GM15510 (cell line): ENCODE data around the gene RBM39.

Experiments
- POLR2A ChIP-seq: IDR thresholded peaks from 3 replicates; pipeline ENCODE4 v1.6.1; 2011; ENCODE audit warnings: borderline replicate concordance; ENCODE audit not compliant: insufficient read length; ENCODE audit errors: extremely low read depth

Gene RBM39

DNA sequence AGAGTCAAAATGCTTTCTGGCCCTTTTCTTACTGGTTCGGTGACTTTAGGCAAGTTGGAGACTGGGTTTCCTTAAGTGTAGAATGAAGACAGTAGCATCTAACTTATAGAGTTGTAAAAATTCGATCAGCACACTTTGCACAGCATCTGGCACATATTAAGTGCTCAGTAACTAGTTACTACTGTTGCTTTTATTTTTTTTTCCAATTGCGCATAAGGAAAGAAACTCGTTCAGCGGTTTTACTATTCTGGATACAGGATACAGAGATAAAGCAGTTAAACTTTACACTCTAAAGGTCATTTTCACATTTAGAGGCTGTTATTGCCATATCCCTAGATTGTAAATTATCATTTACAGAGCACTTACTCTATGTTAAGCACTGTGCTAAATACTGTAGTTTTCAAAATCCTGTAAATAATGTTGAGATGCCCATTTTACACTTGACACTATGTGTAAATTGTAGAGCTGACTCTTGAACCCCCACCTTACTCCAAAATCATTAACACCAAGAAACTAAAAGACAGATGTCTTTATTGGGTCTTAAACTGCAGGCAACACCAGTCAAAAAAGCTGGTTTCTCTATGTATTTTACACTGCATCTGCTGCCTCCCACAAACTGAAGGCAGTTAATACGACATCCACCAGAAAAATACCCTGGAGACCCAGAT is 42.0 kb downstream of the RBM39 start:
- no peak for TF ChIP-seq POLR2A

DNA sequence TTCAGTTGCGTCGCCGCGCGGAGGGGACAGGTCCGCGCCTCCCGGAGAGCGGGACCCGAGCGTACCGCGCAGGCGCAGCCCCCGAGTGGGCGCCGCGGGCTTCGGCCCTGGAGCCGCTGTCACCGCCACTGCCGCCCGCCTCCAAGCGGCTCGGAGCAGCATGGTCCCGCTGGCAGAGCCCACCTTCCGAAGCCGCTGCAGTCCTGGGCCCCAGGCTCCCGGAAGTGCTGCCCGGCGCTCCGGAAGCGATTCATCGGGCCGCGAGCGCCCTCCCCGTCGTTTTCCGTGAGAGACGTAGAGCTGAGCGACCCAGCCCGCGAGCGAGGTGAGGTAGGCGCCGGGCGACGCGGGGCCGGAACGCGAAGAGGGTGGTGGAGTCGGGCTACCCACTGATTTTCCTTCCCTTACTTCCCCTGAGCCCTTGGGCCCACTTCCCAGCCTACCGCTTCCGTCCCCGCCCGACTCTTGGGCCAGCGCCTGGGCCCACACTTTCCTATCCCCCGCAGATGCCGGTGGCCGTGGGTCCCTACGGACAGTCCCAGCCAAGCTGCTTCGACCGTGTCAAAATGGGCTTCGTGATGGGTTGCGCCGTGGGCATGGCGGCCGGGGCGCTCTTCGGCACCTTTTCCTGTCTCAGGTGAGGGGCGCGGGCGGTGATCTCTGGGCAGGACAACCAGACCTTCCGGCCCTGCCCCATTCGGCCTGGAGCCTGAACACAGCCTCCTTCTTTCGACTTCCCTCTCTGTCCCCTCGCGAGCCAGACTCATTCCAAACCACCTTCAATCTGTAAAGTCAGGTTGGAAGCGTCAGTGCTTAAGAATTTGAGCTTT is 42.7 kb downstream of the RBM39 start, which contains the start of the genes NFS1 and ROMO1:
NFS1 (minus strand) TSS at position 226 of the 830 bp plus-strand sequence; CDS start at position 162, 64 bp downstream.
ROMO1 (plus strand) TSS at position 279 of the 830 bp plus-strand sequence; CDS start at position 507, 228 bp downstream.
- peak; percentile 79 for TF ChIP-seq POLR2A

DNA sequence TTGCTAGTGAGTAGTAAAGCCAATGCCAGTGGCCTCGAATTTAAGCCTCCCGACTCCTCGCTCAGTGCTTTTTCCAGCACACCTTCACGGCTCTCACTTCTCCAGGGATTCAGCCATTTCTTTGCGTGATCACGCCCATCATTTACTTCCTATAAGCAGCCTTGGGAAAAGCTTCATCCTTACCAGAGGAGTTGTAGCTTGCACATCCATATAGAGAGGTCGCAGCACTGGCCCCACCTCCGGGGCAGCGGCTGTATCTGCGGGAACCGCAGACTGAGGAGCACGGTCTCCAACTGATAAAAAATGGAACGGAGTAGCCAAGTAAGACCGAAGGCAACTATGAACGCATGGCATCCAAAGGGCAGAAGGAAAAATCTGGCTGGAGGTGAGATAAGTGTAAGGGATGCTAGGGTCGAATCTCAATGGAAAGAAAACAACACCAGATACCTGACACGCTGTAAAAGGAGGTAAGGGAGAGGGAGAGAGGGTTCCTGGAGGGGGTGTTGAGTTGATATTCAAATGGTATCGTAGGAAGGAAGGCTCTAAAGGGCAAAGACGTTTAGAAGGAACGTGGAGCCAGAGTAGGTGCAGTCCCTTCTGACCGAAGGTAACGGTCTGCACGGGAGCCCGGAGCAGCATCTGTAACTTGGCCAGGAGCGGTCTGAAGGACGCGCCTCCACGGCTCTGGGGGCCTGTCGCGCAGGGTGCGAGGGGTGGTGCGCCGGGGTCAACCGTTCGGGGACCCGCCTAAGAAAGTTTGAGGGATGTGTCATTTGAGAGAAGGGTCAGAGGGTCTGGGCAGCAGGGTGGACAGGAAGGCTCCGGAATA is 43.5 kb downstream of the RBM39 start:
- no peak for TF ChIP-seq POLR2A

DNA sequence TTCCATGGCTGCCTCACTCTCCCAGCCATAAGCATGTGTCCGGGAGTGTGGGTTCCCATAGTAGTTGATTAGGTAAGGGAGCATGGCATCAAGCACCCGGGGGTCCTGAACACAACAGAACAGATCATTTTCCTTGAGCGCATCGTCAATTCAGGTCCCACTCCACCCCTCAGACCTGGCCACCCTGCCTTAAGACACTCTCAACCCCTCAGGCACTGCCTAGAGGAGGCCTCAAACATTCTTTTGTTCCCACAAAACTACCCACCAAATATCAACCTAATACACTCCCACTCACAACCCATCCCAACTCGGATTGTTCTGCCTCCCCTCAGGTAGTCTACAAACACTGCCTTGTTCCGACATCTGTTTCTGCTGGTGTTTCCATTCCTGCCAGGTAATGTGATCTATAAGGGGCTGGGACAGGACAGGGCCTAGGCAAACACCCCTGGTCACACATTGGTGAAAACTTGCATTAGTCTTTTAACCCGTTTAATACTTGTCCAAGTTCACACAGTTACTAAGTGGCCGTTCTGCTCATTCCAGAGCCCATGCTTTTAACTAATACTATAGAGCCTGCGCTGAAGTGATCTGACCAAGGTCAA is 44.3 kb downstream of the RBM39 start:
- no peak for TF ChIP-seq POLR2A

DNA sequence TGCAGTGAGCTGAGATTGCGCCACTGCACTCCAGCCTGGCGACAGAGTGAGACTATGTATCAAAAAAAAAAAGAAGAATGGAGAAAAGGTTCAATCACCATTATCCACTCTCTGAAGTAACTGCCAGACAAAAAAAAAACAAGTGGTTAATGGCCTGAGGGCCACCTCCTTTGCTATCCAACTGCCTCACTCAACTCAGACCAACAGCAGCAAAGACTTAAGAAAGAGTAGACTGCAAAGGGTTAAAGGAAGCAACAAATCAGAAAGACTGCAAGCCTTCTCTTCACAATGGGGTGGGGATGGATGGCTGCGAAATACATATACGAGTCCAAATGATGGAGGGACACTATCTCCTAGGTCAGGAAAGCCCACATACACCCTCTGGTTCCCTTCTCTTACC is 46.1 kb downstream of the RBM39 start:
- TF ChIP-seq POLR2A: no peak

DNA sequence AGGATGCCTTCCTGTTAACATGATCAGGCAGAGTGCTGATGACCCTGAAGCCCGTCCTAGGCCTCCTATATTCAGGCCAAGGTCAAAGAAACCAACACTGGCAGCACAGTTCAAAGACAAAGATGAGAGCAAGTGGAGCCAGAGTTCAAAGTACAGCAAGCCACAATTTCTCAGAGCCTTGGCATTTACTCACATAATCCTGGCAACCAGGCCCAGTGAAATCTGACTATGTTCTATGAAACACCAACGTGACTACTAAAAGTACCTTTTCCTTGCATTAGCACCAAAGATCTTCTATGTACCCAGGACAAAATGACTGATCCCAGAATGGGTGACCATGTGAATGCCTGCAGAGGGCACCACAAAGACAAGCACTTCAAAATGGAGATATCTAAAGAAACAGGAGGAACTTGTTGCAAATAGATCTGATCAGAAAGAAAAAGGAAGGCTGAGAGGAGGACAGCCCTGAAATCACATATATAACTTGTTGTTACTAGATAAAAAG is 46.8 kb downstream of the RBM39 start:
- no peak for TF ChIP-seq POLR2A

DNA sequence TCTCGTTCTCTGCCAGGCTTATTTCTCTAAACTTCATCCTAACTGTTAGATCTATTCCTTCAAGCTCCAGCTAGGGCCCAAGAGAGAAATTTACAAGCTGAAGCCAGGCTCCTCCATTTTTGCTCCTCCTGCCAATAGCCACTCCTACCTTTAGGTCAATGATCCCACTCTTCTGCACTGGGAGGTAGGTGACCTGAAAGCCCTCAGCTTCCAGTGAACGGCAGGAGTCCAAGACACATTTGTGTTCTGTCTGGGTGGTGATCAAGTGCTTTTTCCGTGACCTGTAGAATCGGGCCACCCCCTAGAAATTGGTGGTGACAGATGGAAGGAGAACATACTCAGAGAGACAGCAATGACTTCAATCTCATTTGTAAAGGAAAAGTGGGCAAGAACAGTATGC is 51.8 kb downstream of the RBM39 start:
- TF ChIP-seq POLR2A: no peak

DNA sequence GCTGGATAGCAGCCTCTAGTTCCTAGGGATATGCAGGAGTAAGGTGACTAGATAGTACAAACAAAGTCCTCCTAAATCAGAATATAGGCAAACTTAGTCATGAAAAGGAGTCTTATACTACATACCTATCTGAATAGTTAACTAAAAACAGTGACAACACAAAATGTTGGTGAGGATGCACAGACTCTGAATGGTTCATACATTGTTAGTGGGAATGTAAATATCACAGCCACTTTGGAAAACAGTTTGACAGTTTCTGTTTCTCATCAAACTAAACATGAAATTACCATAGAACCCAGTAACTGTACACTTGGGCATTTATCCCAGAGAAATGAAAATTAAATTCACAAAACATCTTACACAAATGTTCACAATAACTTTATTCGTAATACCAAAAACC is 60.1 kb downstream of the RBM39 start:
- TF ChIP-seq POLR2A: no peak

DNA sequence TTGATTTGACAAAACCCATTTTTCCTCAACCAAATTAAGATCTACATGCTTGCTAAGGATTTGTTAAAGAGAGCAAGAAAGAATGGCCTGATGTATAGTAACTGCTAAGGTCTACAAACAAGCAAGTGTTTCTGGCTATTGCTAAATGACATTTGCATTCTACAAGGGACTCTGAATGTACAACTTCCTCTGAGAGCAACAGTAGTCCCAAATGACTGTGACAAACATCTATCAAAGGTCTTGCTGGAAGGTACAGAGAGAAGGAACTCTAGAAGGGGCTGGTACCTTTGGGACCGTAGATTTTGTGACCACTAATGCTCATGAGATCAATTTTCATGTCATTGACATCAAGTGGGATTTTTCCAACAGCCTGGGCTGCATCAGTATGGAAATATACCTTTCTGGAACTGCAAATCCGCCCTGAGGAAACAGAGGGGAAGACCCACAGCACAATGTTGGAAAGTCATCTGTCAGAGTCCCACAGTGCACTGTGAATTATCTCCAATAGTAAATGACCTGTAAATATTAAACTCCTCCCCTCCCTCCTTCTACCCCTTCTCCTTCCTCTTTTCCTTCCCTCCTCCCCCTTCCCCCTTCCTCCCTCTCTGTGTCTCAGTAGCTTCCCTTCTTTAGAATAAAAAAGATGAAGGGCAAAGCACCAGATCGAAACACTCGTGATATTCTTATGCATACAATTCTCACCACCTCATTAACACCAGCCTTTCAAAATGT is 61.4 kb downstream of the RBM39 start:
- no peak for TF ChIP-seq POLR2A

DNA sequence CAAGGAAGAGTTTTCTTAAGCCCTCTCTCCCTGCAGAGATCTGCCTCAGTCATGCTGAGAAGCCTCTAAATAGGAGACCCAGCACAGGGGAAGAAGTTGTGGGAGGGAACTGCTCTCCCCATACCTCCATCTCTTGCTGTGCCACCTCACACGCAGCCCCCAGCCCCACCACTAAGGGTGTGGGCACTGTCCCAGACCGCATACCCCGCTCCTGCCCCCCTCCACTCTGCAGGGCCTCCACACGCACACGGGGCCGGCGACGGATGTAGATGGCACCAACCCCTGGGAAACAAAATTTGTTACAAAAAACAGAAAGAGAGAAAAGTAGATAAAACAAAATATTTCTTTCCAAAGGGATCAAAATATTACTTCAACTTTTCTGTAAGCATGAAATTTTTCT is 67.1 kb downstream of the RBM39 start:
- TF ChIP-seq POLR2A: no peak

DNA sequence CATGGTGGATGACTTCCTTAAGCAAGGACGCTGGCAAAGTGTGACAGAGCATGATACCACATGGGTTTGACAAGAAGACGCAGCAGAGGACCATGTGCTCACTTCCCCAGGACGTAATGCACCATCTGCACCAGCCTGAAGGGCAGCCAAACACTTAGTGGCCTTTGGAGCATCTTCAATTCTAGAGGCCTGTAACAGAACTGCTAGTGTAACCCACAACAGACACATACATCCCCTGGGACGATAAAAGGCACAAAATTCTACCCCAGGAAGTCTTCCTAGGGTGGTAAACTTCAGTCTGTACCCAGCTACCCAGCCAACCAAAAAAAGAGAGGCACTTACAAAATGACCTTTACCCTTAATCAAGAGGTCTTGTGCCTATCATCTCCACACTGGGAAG is 68.2 kb downstream of the RBM39 start:
- TF ChIP-seq POLR2A: no peak

DNA sequence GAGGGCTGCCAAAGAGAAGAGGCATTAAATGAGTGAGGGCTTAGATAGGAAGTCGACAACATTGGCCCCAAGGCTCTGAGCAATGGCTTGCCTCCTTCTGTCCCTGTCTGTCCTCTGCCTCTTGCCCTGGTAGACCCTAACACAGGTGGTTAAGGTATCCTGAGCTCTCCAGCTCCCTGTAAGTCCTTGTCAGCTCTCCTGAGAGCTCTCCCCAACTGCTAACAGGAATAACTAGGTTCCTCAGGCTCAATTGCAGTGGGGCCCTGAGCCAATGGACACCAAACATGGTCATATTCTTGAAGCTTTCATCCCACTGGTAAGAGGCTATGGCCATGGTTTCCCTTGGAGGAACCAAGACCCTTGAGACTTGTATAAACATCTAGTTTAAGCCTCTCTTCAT is 72.4 kb downstream of the RBM39 start:
- no peak for TF ChIP-seq POLR2A

DNA sequence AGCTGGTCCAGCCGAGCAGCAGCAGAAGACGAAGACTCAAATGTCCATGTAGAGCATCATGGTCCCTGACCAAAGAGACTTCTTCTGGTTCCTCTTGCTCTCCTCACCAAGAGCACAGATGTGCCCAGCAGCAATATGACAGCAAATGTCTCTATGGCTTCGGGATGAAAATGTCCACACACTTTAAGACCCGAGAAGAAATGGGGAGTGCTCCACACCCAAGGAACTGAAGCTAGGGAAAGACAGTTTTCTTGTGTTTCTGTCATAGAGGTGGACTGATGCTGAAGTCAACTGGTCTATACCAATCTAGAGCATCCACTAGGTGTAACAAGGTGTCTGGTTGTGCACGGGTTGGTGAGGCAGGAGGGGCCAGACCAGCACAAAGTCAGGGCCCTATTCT is 72.8 kb downstream of the RBM39 start:
- no peak for TF ChIP-seq POLR2A

DNA sequence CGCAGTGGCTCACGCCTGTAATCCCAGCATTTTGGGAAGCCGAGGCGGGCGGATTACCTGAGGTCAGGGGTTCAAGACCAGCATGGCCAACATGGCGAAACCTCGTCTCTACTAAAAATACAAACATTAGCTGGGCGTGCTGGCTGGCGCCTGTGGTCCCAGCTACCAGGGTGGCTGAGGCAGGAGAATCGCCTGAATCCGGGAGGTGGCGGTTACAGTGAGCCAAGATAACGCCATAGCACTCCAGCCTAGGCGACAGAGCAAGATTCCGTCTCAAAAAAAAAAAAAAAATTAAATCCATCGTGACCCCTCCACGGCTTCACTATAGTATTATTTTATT is 76.1 kb downstream of the RBM39 start:
- no peak for TF ChIP-seq POLR2A
